ENCODE measurements around the gene VPS13A. TPM values are rescaled to one million over a fixed set of nuclear protein-coding genes. Genes with fewer than 3 reads are reported as not detected.

Gene VPS13A
- total and polyA plus RNA-seq, 2 of the 13 experiments (the other 11 are each of a cell fraction or from before 2014, with no cell fraction given): 20.4 to 20.7 TPM

DNA sequence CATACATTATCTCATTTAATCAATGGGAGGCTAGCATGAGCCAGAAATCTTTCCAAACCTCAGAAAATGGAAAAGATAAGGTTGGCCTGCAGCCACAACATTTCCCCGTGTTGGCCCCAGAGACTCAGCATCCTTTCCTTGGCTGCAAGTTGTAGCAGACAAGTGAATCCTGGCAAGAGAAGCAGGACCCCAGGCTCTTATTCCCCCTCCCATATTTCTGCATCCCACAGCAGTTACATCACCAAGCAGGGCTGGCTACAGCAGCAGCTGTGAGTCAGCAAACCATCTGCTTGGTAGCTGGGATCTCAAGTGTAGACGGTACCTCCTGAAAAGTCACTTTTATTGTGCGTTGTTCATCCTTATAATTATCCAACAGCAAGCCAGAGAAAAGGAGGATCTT is 258.4 kb downstream of the VPS13A start:
- Histone ChIP-seq H4K20me1 (ENCODE audit: insufficient read depth, low read length) (no peaks in the 10 kb centered on the region), H3K27me3 (ENCODE audit: control insufficient read depth in 1 of 2, insufficient read depth in 2 of 2, low read length in 2 of 2) (peaks cover 2 to 14% of the 10 kb centered on the region in 2 experiments; a peak in 3 of 5 replicates), H3K4me2 (ENCODE audit: low read depth, low read length) (no peak overlapping the region), H2AFZ (ENCODE audit: low read length) (no peak overlapping the region), H3K36me3 (replicated peaks in 1 of 2; ENCODE audit: control insufficient read depth in 1 of 2, insufficient read depth in 2 of 2, low read length in 2 of 2) (no peaks in the 10 kb centered on the region), H3K4me1 (ENCODE audit: insufficient read depth, low read length) (peaks cover 21% of the 10 kb centered on the region; the same call in 1 of the 2 replicates), H3K79me2 (ENCODE audit: insufficient read depth, low read length) (no peaks in the 10 kb centered on the region), H3K4me3 (replicated peaks in 1 of 3; ENCODE audit: insufficient read depth in 1 of 3, low read depth in 2 of 3, low read length in 3 of 3) (no peak overlapping the region), H3K27ac (ENCODE audit: extremely low read length, insufficient read depth, low read length) (no peak overlapping the region), H3K9ac (ENCODE audit: insufficient read depth, low read depth, low read length) (no peak overlapping the region), H3K9me3 (ENCODE audit: low read length) (no peaks in the 10 kb centered on the region)
- BruUV-seq (replicated peaks): no TSS peak
- ChIA-PET CTCF (ENCODE audit: low intra/inter-chr PET ratio, low total read pairs) (no interaction called here), POLR2A (no interaction called here)
- in situ Hi-C loops (cut with HindIII; ENCODE audit: extremely low pct_ligation_motif_present, low pct_unique_long_range_greater_than_20kb): loop anchor here (10.0 kb wide), 1 partner anchor 309 kb away; no protein-coding TSS in a partner anchor
- ATAC-seq (no peak), DNase-seq (ENCODE audit: low spot score) (no peak), FAIRE-seq (no peak)
- 57% methylated on average over 3 of the region's 3 CpGs for WGBS (ENCODE audit: low lambda C conversion rate)
- TF ChIP-seq IRF2 (CRISPR knock-in tag; IDR thresholded peaks at IDR 0.05) (no peak), ZNF589 (CRISPR knock-in tag; conservative IDR thresholded peaks at IDR 0.05) (no peak), GLI4 (CRISPR knock-in tag; IDR thresholded peaks at IDR 0.05; ENCODE audit: borderline replicate concordance) (no peak), ISL2 (CRISPR knock-in tag; IDR thresholded peaks at IDR 0.05) (no peak), ESRRA (CRISPR knock-in tag; IDR thresholded peaks at IDR 0.05; ENCODE audit: low read depth) (no peak), RXRB (CRISPR knock-in tag; IDR thresholded peaks at IDR 0.05; ENCODE audit: borderline replicate concordance) (no peak)
- intact Hi-C loops (cut with micrococcal nuclease; ENCODE audit: unreplicated experiment): no loop called here

DNA sequence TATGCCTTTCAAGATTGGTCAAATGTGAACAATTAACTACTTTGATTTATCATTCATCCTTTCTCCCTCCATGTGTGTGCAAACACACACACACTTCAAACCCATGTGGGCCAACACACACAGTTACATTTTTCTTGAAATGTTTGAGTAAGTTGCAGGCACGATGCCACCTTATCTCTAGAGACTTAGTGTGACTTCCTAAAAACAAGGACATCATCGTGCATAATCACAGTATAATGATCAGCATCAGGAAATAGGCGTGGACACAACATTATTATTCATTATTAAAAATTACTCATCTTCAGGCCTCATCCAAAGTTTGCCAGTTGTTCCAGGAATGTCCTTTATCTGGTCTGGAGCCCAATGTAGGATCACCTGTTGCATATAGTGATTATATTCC is 261.3 kb downstream of the VPS13A start:
- Histone ChIP-seq H3K9me3 (ENCODE audit: low read length) (no peaks in the 10 kb centered on the region), H2AFZ (ENCODE audit: low read length) (no peak overlapping the region), H3K79me2 (ENCODE audit: insufficient read depth, low read length) (no peaks in the 10 kb centered on the region), H3K36me3 (replicated peaks in 1 of 2; ENCODE audit: control insufficient read depth in 1 of 2, insufficient read depth in 2 of 2, low read length in 2 of 2) (no peaks in the 10 kb centered on the region), H3K27ac (ENCODE audit: extremely low read length, insufficient read depth, low read length) (no peak overlapping the region), H4K20me1 (ENCODE audit: insufficient read depth, low read length) (no peaks in the 10 kb centered on the region), H3K4me1 (ENCODE audit: insufficient read depth, low read length) (peaks cover 11% of the 10 kb centered on the region; the same call in 1 of the 2 replicates), H3K27me3 (ENCODE audit: control insufficient read depth in 1 of 2, insufficient read depth in 2 of 2, low read length in 2 of 2) (peaks cover 2 to 14% of the 10 kb centered on the region in 2 experiments; a peak in 2 of 5 replicates), H3K4me2 (ENCODE audit: low read depth, low read length) (no peak overlapping the region), H3K9ac (ENCODE audit: insufficient read depth, low read depth, low read length) (no peak overlapping the region), H3K4me3 (replicated peaks in 1 of 3; ENCODE audit: insufficient read depth in 1 of 3, low read depth in 2 of 3, low read length in 3 of 3) (no peak overlapping the region)
- ChIA-PET POLR2A (no interaction called here), CTCF (ENCODE audit: low intra/inter-chr PET ratio, low total read pairs) (no interaction called here)
- no TSS peak for BruUV-seq (replicated peaks)
- intact Hi-C loops (cut with micrococcal nuclease; ENCODE audit: unreplicated experiment) (no loop called here), in situ Hi-C loops (cut with HindIII; ENCODE audit: extremely low pct_ligation_motif_present, low pct_unique_long_range_greater_than_20kb) (loop anchor here (10.0 kb wide), 1 partner anchor 306 kb away; no protein-coding TSS in a partner anchor)
- DNase-seq (ENCODE audit: low spot score) (no peak), FAIRE-seq (no peak), ATAC-seq (no peak)
- 47% methylated on average over 3 of the region's 3 CpGs for WGBS (ENCODE audit: low lambda C conversion rate)
- TF ChIP-seq, protein P1, sequence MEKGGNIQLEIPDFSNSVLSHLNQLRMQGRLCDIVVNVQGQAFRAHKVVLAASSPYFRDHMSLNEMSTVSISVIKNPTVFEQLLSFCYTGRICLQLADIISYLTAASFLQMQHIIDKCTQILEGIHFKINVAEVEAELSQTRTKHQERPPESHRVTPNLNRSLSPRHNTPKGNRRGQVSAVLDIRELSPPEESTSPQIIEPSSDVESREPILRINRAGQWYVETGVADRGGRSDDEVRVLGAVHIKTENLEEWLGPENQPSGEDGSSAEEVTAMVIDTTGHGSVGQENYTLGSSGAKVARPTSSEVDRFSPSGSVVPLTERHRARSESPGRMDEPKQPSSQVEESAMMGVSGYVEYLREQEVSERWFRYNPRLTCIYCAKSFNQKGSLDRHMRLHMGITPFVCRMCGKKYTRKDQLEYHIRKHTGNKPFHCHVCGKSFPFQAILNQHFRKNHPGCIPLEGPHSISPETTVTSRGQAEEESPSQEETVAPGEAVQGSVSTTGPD (CRISPR knock-in tag; IDR thresholded peaks at IDR 0.05): no peak
- TF ChIP-seq KLF12 (CRISPR knock-in tag; IDR thresholded peaks at IDR 0.05; ENCODE audit: borderline replicate concordance) (no peak), ZNF232 (CRISPR knock-in tag; IDR thresholded peaks at IDR 0.05; ENCODE audit: borderline replicate concordance) (no peak), ZNF24 (IDR thresholded peaks at IDR 0.05) (no peak), RBFOX2 (IDR thresholded peaks at IDR 0.05; ENCODE audit: low read depth, low read length) (no peak), ZNF616 (CRISPR knock-in tag; IDR thresholded peaks at IDR 0.05; ENCODE audit: low read depth) (no peak), ZNF790 (CRISPR knock-in tag; IDR thresholded peaks at IDR 0.05; ENCODE audit: borderline replicate concordance) (no peak), SNAI1 (CRISPR knock-in tag; IDR thresholded peaks at IDR 0.05; ENCODE audit: borderline replicate concordance) (no peak)
- TF ChIP-seq, protein P2, sequence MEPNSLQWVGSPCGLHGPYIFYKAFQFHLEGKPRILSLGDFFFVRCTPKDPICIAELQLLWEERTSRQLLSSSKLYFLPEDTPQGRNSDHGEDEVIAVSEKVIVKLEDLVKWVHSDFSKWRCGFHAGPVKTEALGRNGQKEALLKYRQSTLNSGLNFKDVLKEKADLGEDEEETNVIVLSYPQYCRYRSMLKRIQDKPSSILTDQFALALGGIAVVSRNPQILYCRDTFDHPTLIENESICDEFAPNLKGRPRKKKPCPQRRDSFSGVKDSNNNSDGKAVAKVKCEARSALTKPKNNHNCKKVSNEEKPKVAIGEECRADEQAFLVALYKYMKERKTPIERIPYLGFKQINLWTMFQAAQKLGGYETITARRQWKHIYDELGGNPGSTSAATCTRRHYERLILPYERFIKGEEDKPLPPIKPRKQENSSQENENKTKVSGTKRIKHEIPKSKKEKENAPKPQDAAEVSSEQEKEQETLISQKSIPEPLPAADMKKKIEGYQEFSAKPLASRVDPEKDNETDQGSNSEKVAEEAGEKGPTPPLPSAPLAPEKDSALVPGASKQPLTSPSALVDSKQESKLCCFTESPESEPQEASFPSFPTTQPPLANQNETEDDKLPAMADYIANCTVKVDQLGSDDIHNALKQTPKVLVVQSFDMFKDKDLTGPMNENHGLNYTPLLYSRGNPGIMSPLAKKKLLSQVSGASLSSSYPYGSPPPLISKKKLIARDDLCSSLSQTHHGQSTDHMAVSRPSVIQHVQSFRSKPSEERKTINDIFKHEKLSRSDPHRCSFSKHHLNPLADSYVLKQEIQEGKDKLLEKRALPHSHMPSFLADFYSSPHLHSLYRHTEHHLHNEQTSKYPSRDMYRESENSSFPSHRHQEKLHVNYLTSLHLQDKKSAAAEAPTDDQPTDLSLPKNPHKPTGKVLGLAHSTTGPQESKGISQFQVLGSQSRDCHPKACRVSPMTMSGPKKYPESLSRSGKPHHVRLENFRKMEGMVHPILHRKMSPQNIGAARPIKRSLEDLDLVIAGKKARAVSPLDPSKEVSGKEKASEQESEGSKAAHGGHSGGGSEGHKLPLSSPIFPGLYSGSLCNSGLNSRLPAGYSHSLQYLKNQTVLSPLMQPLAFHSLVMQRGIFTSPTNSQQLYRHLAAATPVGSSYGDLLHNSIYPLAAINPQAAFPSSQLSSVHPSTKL (CRISPR knock-in tag; IDR thresholded peaks at IDR 0.05): no peak

Data from HepG2 (cell line).